ENCODE data around the gene ZBTB46. TPM values are rescaled to one million over a fixed set of nuclear protein-coding genes. Genes with fewer than 3 reads are reported as not detected.

The ZBTB46 gene
- total RNA-seq, 1 experiment from 2014 or later, result 9.5 TPM

DNA sequence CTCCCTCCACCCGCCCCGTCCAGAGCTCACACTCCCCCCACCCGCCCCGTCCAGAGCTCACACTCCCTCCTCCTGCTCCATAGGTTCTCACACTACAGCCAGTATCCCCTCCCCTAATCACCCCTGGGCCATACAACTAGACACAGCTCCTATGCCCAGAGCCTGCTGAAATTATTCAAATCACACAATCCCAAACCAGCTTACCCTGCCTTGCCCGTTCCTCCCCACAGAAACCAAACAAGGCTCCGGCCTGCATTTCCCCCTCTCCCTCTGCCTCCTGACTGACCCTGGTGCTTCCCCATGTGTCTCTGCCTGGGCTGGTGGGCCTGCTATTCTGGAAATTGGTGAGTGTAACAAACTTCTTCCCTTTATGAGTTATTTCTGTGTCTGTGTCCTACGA, 72.9 kb downstream of the ZBTB46 start:
- Mint-ChIP-seq H3K4me1 (ENCODE audit: low read depth, unreplicated experiment) (no peaks in the 10 kb centered on the region), H3K27me3 (ENCODE audit: insufficient read depth, unreplicated experiment) (no peaks in the 10 kb centered on the region), H3K9me3 (ENCODE audit: unreplicated experiment) (no peaks in the 10 kb centered on the region), H3K27ac (ENCODE audit: unreplicated experiment) (no peak overlapping the region), H3K4me3 (ENCODE audit: unreplicated experiment) (no peak overlapping the region), H3K36me3 (ENCODE audit: insufficient read depth, unreplicated experiment) (no peaks in the 10 kb centered on the region)
- no TSS peak for BruUV-seq (replicated peaks)
- H3K4me1 ChIP-seq, result no peaks in the 10 kb centered on the region; the same call in 1 of the 2 replicates
- intact Hi-C loops (cut with micrococcal nuclease; ENCODE audit: unreplicated experiment), result no loop called here
- DNase-seq, result no peak
- ChIA-PET POLR2A (no interaction called here), CTCF (interaction anchor here (0.5 kb wide), 1 partner anchor 76 kb away, joined by 3 read pairs; no protein-coding TSS in a partner anchor)
- TF ChIP-seq, protein P1, sequence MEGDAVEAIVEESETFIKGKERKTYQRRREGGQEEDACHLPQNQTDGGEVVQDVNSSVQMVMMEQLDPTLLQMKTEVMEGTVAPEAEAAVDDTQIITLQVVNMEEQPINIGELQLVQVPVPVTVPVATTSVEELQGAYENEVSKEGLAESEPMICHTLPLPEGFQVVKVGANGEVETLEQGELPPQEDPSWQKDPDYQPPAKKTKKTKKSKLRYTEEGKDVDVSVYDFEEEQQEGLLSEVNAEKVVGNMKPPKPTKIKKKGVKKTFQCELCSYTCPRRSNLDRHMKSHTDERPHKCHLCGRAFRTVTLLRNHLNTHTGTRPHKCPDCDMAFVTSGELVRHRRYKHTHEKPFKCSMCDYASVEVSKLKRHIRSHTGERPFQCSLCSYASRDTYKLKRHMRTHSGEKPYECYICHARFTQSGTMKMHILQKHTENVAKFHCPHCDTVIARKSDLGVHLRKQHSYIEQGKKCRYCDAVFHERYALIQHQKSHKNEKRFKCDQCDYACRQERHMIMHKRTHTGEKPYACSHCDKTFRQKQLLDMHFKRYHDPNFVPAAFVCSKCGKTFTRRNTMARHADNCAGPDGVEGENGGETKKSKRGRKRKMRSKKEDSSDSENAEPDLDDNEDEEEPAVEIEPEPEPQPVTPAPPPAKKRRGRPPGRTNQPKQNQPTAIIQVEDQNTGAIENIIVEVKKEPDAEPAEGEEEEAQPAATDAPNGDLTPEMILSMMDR (IDR thresholded peaks at IDR 0.05; ENCODE audit: insufficient read depth in 1 of 2, low read depth in 1 of 2, low read length in 1 of 2, severe bottlenecking in 1 of 2, unreplicated experiment in 1 of 2), result no peak
- no peak overlapping the region for H3K4me3 ChIP-seq (ENCODE audit: low read depth, low read length)
- peaks cover 4% of the 10 kb centered on the region; the same call in 1 of the 2 replicates for H3K9me3 ChIP-seq
- no peaks in the 10 kb centered on the region for H3K27me3 ChIP-seq (replicated peaks; ENCODE audit: control insufficient read depth, insufficient read depth, low read length)
- no peaks in the 10 kb centered on the region for H3K36me3 ChIP-seq (ENCODE audit: control insufficient read depth, insufficient read depth, low read length)

DNA sequence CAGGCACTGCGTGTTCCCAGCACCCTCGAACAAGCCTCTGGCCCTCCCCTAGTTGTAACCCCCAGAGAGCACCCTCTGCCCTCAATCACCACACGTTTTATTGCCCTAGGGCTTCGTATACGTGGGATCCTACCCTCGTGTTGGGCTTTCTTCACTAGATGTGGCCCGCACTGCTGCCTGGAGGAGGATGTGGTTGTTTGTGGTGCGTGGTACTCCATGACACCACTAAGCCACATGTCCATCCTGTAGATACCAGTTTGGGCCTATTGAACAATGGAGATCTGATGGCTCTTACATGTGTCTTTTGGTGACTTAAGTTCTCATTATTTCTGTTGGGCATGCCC, 74.4 kb downstream of the ZBTB46 start:
- POLR2A ChIA-PET, result no interaction called here
- TF ChIP-seq, protein P1 (IDR thresholded peaks at IDR 0.05; ENCODE audit: insufficient read depth in 1 of 2, low read depth in 1 of 2, low read length in 1 of 2, severe bottlenecking in 1 of 2, unreplicated experiment in 1 of 2), result no peak

GRCh38 chr20:63755933-63756647, 75.0 kb downstream of the ZBTB46 start:
- Histone ChIP-seq H3K4me1 (no peaks in the 10 kb centered on the region; the same call in 1 of the 2 replicates), H3K4me3 (ENCODE audit: low read depth, low read length) (no peak overlapping the region), H3K9me3 (peaks cover 4% of the 10 kb centered on the region; the same call in 1 of the 2 replicates), H3K27me3 (replicated peaks; ENCODE audit: control insufficient read depth, insufficient read depth, low read length) (no peaks in the 10 kb centered on the region), H3K36me3 (ENCODE audit: control insufficient read depth, insufficient read depth, low read length) (no peaks in the 10 kb centered on the region)
- intact Hi-C loops (cut with micrococcal nuclease; ENCODE audit: unreplicated experiment), result no loop called here
- Mint-ChIP-seq H3K4me1 (ENCODE audit: low read depth, unreplicated experiment) (no peaks in the 10 kb centered on the region), H3K36me3 (ENCODE audit: insufficient read depth, unreplicated experiment) (no peaks in the 10 kb centered on the region), H3K27me3 (ENCODE audit: insufficient read depth, unreplicated experiment) (no peaks in the 10 kb centered on the region), H3K27ac (ENCODE audit: unreplicated experiment) (peak overlapping the region; percentile 43), H3K4me3 (ENCODE audit: unreplicated experiment) (no peak overlapping the region), H3K9me3 (ENCODE audit: unreplicated experiment) (no peaks in the 10 kb centered on the region)
- TF ChIP-seq, protein P1 (IDR thresholded peaks at IDR 0.05; ENCODE audit: insufficient read depth in 1 of 2, low read depth in 1 of 2, low read length in 1 of 2, severe bottlenecking in 1 of 2, unreplicated experiment in 1 of 2), result no peak
- no peak for DNase-seq
- ChIA-PET CTCF (no interaction called here), POLR2A (no interaction called here)
- no TSS peak for BruUV-seq (replicated peaks)

More for the DNA sequence above, 74.4 kb downstream of the ZBTB46 start:
- no peak for DNase-seq
- BruUV-seq (replicated peaks), result no TSS peak
- Mint-ChIP-seq H3K4me3 (ENCODE audit: unreplicated experiment) (no peak overlapping the region), H3K9me3 (ENCODE audit: unreplicated experiment) (no peaks in the 10 kb centered on the region), H3K36me3 (ENCODE audit: insufficient read depth, unreplicated experiment) (no peaks in the 10 kb centered on the region), H3K4me1 (ENCODE audit: low read depth, unreplicated experiment) (no peaks in the 10 kb centered on the region), H3K27ac (ENCODE audit: unreplicated experiment) (no peak overlapping the region), H3K27me3 (ENCODE audit: insufficient read depth, unreplicated experiment) (no peaks in the 10 kb centered on the region)
- CTCF ChIA-PET, result no interaction called here
- no peaks in the 10 kb centered on the region for H3K27me3 ChIP-seq (replicated peaks; ENCODE audit: control insufficient read depth, insufficient read depth, low read length)
- intact Hi-C loops (cut with micrococcal nuclease; ENCODE audit: unreplicated experiment), result no loop called here
- H3K36me3 ChIP-seq (ENCODE audit: control insufficient read depth, insufficient read depth, low read length), result no peaks in the 10 kb centered on the region
- peaks cover 4% of the 10 kb centered on the region; the same call in 1 of the 2 replicates for H3K9me3 ChIP-seq
- H3K4me3 ChIP-seq (ENCODE audit: low read depth, low read length), result no peak overlapping the region
- H3K4me1 ChIP-seq, result no peaks in the 10 kb centered on the region; the same call in 1 of the 2 replicates

Data from Caco-2 (cell line).